ENCODE data around the gene PYY. TPM values are rescaled to one million over a fixed set of nuclear protein-coding genes. Genes with fewer than 3 reads are reported as not detected.
"Not testable (repeated sequence)": the region's sequence is repeated elsewhere in the genome, so short reads cannot be mapped to it uniquely, and the experiment has no call there.

Gene PYY
- total RNA-seq, 1 donor from 2014 or later, result not detected

- TF ChIP-seq, protein P1, sequence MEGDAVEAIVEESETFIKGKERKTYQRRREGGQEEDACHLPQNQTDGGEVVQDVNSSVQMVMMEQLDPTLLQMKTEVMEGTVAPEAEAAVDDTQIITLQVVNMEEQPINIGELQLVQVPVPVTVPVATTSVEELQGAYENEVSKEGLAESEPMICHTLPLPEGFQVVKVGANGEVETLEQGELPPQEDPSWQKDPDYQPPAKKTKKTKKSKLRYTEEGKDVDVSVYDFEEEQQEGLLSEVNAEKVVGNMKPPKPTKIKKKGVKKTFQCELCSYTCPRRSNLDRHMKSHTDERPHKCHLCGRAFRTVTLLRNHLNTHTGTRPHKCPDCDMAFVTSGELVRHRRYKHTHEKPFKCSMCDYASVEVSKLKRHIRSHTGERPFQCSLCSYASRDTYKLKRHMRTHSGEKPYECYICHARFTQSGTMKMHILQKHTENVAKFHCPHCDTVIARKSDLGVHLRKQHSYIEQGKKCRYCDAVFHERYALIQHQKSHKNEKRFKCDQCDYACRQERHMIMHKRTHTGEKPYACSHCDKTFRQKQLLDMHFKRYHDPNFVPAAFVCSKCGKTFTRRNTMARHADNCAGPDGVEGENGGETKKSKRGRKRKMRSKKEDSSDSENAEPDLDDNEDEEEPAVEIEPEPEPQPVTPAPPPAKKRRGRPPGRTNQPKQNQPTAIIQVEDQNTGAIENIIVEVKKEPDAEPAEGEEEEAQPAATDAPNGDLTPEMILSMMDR (IDR thresholded peaks at IDR 0.05), result no peak
- no peak for DNase-seq (ENCODE audit: extremely low spot score in 2 of 2)
- no peaks in the 10 kb centered on the region for H3K27me3 ChIP-seq
- H3K36me3 ChIP-seq, result no peaks in the 10 kb centered on the region
- no peak overlapping the region for H3K4me3 ChIP-seq
- no peaks in the 10 kb centered on the region for H3K9me3 ChIP-seq
- H3K4me1 ChIP-seq, result no peaks in the 10 kb centered on the region
- intact Hi-C loops (cut with DNase I), result no loop called here
- no peak overlapping the region for H3K27ac ChIP-seq
Observed at GRCh38 chr17:43975898-43976297, 22.2 kb upstream of the PYY start.

DNA sequence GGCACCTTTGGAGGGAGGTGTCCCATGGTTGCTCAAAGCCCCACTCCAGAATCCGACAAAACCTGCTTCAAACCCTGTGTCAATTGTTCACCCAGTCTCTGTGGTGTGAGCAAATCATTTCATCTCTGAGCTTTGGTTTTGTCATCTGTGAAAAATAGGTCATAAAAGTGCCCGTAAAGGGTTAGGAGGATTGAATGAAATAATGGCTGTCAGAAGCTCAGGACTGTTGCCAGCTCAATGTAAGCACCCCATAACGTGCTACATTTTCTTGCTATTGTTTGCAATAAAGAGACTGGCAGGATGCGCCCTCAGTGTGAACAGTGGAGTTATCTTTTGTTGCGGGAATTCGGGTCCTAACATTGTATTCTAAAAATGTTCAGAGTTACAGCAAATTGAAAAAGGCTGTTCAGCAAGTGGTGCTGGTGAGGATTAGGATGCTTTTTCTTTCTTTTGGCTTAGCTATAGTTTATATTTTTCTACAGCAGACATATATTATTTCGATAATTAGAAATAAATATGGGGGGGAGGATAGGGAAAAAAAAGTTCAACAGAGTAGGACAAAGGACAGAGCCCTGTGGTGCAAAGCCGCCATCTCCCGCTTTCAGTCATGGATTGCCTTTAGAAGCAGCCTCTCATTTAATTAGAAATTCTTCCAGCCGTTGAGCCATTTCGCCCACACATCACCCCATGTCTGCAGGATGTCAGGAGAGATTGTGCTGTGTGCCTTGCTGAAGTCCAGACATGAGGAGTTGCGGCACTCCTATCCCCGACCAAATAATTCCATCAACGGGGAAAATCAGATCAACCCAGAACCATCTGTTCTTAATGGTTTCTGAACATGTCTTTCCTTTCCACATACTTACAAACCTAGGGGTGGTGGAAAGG lies 20.9 kb upstream of the PYY start:
- Histone ChIP-seq H3K4me3 (no peak overlapping the region), H3K4me1 (no peaks in the 10 kb centered on the region), H3K27me3 (no peaks in the 10 kb centered on the region), H3K27ac (no peak overlapping the region), H3K36me3 (no peaks in the 10 kb centered on the region), H3K9me3 (no peaks in the 10 kb centered on the region)
- intact Hi-C loops (cut with DNase I), result no loop called here
- no peak for TF ChIP-seq POLR2A (IDR thresholded peaks at IDR 0.05)
- TF ChIP-seq, protein P1 (IDR thresholded peaks at IDR 0.05), result no peak
- DNase-seq (ENCODE audit: extremely low spot score in 2 of 2), result no peak

DNA sequence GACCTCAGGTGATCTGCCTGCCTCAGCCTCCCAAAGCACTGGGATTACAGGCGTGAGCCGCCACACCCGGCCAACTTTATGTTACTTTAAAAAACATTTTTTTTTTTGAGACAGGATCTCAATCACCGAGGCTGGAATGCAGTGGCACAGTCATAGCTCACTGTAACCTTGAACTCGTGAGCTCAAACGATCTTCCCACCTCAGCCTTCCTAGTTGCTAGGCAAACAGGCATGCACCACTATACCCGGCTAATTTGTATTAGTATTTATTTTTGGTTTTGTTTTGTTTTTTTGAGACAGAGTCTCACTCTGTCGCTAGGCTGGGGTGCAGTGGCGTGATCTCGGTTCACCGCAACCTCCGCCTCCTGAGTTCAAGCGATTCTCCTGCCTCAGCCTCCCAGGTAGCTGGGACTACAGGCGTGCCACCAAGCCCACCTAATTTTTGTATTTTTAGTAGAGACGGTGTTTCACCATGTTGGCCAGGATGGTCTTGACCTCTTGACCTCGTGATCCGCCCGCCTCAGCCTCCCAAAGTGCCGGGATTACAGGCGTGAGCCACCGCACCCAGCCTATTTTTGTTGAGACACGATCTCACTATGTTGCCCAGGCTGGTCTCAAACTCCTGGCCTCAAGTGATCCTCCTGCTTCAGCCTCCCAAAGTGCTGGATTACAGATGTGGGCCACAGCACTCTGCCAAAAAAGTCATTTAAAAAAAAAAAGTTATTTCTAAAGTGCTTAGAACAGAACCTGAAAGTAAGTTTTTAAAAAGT lies 18.9 kb upstream of the PYY start:
- H3K4me1 ChIP-seq; intact Hi-C loops (cut with DNase I); H3K9me3 ChIP-seq; H3K27me3 ChIP-seq; DNase-seq (ENCODE audit: extremely low spot score in 2 of 2); H3K27ac ChIP-seq; H3K4me3 ChIP-seq; H3K36me3 ChIP-seq: not testable (repeated sequence)

- H3K4me3 ChIP-seq; DNase-seq (ENCODE audit: extremely low spot score in 2 of 2); H3K36me3 ChIP-seq; H3K4me1 ChIP-seq; H3K27me3 ChIP-seq; intact Hi-C loops (cut with DNase I); H3K9me3 ChIP-seq; H3K27ac ChIP-seq: not testable (repeated sequence)
Observed at GRCh38 chr17:43971436-43971835, 17.7 kb upstream of the PYY start.

DNA sequence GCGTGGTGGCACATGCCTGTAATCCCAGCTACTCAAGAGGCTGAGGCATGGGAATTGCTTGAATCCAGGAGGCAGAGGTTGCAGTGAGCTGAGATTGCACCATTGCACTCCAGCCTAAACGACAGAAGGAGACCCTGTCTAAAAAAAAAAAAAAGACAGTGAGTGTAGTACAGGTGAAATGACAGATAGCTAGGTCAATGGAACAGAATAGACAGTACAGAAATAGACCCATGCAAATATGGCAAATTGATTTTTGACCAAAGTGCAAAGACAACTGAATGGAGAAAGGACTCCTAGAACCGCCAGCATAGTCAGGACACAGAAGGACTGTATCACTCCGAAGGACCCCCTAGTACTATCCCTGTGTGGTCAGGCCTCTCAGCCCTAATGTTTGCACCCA lies 16.6 kb upstream of the PYY start:
- Histone ChIP-seq H3K27me3 (no peaks in the 10 kb centered on the region), H3K27ac (no peak overlapping the region), H3K4me3 (no peak overlapping the region), H3K9me3 (no peaks in the 10 kb centered on the region), H3K4me1 (no peaks in the 10 kb centered on the region), H3K36me3 (no peaks in the 10 kb centered on the region)
- no peak for DNase-seq (ENCODE audit: extremely low spot score in 2 of 2)
- intact Hi-C loops (cut with DNase I), result no loop called here
- no peak for TF ChIP-seq POLR2AphosphoS5 (IDR thresholded peaks at IDR 0.05; ENCODE audit: insufficient read depth in 1 of 2, low read depth in 1 of 2)
- TF ChIP-seq POLR2A (IDR thresholded peaks at IDR 0.05), result no peak
- TF ChIP-seq, protein P1 (IDR thresholded peaks at IDR 0.05), result no peak

DNA sequence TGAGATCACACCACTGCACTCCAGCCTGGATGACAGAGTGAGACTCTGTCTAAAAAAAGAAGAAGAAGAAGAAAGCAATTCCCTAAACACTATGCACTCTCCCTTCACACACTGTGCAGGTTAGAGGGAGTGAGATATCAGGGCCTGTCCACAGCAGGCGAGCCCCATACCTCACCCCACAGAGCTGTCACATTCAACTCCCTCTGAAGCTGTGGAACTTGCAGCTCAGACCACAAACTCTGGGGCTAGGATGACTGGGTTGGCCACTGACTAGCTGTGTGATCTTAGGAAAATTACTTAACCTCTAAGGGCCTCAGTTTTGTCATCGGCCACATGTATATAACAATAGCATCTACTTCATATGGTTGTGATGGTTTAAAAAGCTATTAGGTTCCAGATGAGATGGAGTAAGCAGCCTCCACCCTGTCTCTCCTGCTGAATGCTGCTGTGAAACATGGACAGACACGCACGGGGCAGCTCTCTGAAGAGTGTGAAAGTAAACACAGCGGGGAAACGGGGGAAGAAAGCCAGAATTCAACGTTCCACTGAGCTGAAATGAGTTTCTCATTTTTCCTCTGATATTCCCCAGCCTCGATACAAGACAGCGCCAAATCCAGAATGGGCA lies 13.6 kb upstream of the PYY start:
- DNase-seq (ENCODE audit: extremely low spot score in 2 of 2), result no peak
- H3K27me3 ChIP-seq, result no peaks in the 10 kb centered on the region
- H3K4me1 ChIP-seq, result no peaks in the 10 kb centered on the region
- H3K9me3 ChIP-seq, result no peaks in the 10 kb centered on the region
- TF ChIP-seq, protein P1 (IDR thresholded peaks at IDR 0.05), result no peak
- H3K36me3 ChIP-seq, result no peaks in the 10 kb centered on the region
- no peak overlapping the region for H3K27ac ChIP-seq
- no peak overlapping the region for H3K4me3 ChIP-seq
- intact Hi-C loops (cut with DNase I), result no loop called here
